ENCODE measurements around the gene IMP3. TPM values are rescaled to one million over a fixed set of nuclear protein-coding genes. Genes with fewer than 3 reads are reported as not detected.

The IMP3 gene
- polyA plus RNA-seq, 1 donor from 2014 or later = 249 TPM

DNA sequence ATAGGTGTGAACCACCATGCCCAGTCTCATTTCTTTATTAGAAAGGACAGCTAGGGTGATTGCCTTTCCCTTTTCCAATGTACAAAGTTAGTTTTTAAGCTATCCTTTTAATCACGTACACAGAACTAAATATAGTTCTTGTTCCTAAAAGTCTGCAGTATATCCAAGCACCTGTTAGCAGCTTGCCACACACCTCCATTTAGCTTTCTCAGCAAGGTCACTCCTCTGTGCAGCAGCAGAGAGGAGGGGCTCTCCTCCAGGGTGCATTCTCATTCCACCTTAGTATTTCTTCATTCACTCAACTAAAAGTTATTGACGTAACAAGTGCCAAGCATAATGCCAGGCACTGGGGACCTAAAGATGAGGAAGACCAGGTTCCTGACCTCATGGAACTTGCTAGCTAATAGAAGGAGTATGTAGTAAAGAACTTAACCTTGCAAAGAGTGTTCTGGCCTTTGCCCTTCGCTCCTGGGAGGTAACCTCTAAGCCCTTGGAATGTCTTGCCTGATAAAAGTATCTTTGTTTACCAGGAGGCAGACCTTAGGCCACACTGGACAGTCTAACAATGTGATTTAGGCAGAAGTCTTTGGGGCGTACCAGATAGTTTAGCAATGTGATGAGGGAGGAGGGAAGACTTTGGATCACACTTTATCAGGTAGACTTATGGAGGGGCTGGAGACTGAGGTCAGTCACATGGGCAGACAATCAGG lies 48.2 kb downstream of the IMP3 start:
- Mint-ChIP-seq H3K4me1 (peaks cover 0 to 8% (median 2%) of the 10 kb centered on the region in 3 donors), H3K9me3 (no peaks in the 10 kb centered on the region), H3K36me3 (peaks cover 3% of the 10 kb centered on the region), H3K27me3 (no peaks in the 10 kb centered on the region), H3K27ac (peak overlapping the region in 1 of 3 donors; percentile 15), H3K4me3 (no peak overlapping the region)

DNA sequence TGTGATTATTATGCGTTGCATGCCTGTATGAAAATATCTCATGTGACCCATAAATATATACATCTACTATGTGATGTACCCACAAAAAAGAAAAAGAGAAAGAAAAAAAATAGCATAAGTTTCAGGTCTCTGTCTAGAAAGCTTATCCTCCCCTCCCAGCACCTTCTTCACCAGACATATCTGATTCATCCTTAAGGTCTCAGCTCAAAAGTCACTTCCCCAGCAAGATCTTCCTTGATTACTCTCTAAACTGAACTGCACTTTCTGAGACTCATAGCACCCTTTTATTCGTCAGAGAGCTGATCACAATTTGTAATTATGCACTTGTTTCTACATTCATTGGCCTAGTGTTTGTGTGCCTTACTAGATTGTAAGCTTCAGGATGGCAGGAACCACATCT lies 49.8 kb downstream of the IMP3 start:
- Mint-ChIP-seq H3K27ac (no peak overlapping the region), H3K4me3 (no peak overlapping the region), H3K4me1 (peaks cover 0 to 8% (median 2%) of the 10 kb centered on the region in 3 donors), H3K9me3 (no peaks in the 10 kb centered on the region), H3K36me3 (peaks cover 4% of the 10 kb centered on the region), H3K27me3 (no peaks in the 10 kb centered on the region)

Other genes with a start within 250 kb of the IMP3 start
- 15.9 TPM for gene SIN3A, start 188.5 kb downstream of the IMP3 start, polyA plus RNA-seq
- 13.3 TPM for gene PTPN9, start 60.9 kb downstream of the IMP3 start, polyA plus RNA-seq
- 25.4 TPM for gene SNUPN, start 14.5 kb downstream of the IMP3 start, polyA plus RNA-seq
- 0.05 TPM for gene SNX33, start 7.7 kb upstream of the IMP3 start, polyA plus RNA-seq
- gene CSPG4, start 72.6 kb upstream of the IMP3 start, polyA plus RNA-seq = not detected
- gene UBE2Q2, start 203.2 kb upstream of the IMP3 start, polyA plus RNA-seq = 21.4 TPM